Measurements from ENCODE around the gene OPN3. TPM values are rescaled to one million over a fixed set of nuclear protein-coding genes. Genes with fewer than 3 reads are reported as not detected.

Gene OPN3
- total and polyA plus RNA-seq, 9 of the 15 experiments (the other 6 are each of a cell fraction or from before 2014, with no cell fraction given), result 4.2 to 34.6 (median 17.0) TPM

DNA sequence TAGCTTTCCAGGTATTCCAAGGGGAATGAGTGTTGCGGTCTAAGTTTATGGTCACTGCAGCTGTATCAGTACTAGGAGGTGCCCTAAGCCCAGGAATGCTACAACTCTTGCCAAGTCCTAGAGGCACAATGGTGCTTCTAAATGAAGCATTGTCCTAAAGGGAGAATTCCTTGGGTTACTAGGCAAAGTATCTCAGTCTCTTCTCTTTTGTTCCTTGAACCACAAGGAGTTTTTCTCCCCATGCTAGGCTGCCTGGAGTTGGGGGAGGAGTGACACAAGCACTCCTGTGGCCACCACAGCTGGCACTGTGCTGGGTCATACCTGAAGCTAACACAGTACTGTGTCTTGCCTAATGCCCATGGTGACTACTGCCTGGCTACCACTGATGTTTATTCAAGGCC lies 57.2 kb downstream of the OPN3 start:
- H3K4me2 ChIP-seq (ENCODE audit: insufficient read depth, low read length), result no peak overlapping the region
- CTCF ChIA-PET (ENCODE audit: low intra/inter-chr PET ratio), result no interaction called here
- H3K9me3 ChIP-seq (replicated peaks; ENCODE audit: control insufficient read depth, insufficient read depth, low read depth, low read length), result no peaks in the 10 kb centered on the region
- in situ Hi-C loops (cut with MboI) (no loop called here), intact Hi-C loops (cut with micrococcal nuclease) (no loop called here)
- no peaks in the 10 kb centered on the region for H3K79me2 ChIP-seq (ENCODE audit: control insufficient read depth, insufficient read depth, low read length)
- no peaks in the 10 kb centered on the region for H3K27me3 ChIP-seq (ENCODE audit: control insufficient read depth in 2 of 2, insufficient read depth in 2 of 2, low read length in 2 of 2)
- H3K4me1 ChIP-seq (replicated peaks in 1 of 2; ENCODE audit: control insufficient read depth in 2 of 2, insufficient read depth in 2 of 2, low read length in 2 of 2), result no peaks in the 10 kb centered on the region
- no peaks in the 10 kb centered on the region for H3K36me3 ChIP-seq (ENCODE audit: control insufficient read depth, insufficient read depth, low read length)
- no peak for FAIRE-seq
- H3K4me3 ChIP-seq, result no peak overlapping the region
- H3K9ac ChIP-seq (ENCODE audit: insufficient read depth in 1 of 2, low read depth in 2 of 2, low read length in 2 of 2), result no peak overlapping the region
- H3K27ac ChIP-seq (ENCODE audit: extremely low read depth, low read depth, low read length), result no peak overlapping the region
- no peak overlapping the region for H2AFZ ChIP-seq (ENCODE audit: low read depth, low read length)
- BruUV-seq (replicated peaks), result no TSS peak
- WGBS (ENCODE audit: insufficient coverage, low coverage, missing lambda C conversion rate), result 59% methylated on average over 1 of the region's 1 CpG
- H4K20me1 ChIP-seq (replicated peaks; ENCODE audit: control insufficient read depth, insufficient read depth, low read length), result no peaks in the 10 kb centered on the region
- H3K9me1 ChIP-seq (ENCODE audit: control insufficient read depth, insufficient read depth, low read length), result no peaks in the 10 kb centered on the region
- ATAC-seq, result no peak
- DNase-seq (ENCODE audit: extremely low read depth in 1 of 4, low spot score in 3 of 4), result no peak
- POLR2A ChIA-PET, result interaction anchor here (0.7 to 1.1 kb wide), 2 partner anchors 28 to 316 kb away, joined by 3 to 4 read pairs; no protein-coding TSS in a partner anchor
- TF ChIP-seq BRD9 (IDR thresholded peaks at IDR 0.05; ENCODE audit: low read depth, partially characterized antibody) (no peak), MTA2 (IDR thresholded peaks at IDR 0.05; ENCODE audit: low read depth) (no peak), NFE2 (IDR thresholded peaks at IDR 0.05; ENCODE audit: low read depth) (no peak), MIER1 (IDR thresholded peaks at IDR 0.05; ENCODE audit: low read depth) (no peak), PHF20 (IDR thresholded peaks at IDR 0.05; ENCODE audit: partially characterized antibody) (no peak), ZNF384 (IDR thresholded peaks at IDR 0.05; ENCODE audit: low read depth, low read length) (no peak), C11orf30 (IDR thresholded peaks at IDR 0.05; ENCODE audit: low read depth) (no peak), TBP (optimal IDR thresholded peaks at IDR 0.05; ENCODE audit: low read depth, low read length) (no peak), MAFG (tag; conservative IDR thresholded peaks at IDR 0.05) (no peak), HDAC3 (IDR thresholded peaks at IDR 0.05; ENCODE audit: borderline replicate concordance, partially characterized antibody) (no peak)
- TF ChIP-seq, protein P1, sequence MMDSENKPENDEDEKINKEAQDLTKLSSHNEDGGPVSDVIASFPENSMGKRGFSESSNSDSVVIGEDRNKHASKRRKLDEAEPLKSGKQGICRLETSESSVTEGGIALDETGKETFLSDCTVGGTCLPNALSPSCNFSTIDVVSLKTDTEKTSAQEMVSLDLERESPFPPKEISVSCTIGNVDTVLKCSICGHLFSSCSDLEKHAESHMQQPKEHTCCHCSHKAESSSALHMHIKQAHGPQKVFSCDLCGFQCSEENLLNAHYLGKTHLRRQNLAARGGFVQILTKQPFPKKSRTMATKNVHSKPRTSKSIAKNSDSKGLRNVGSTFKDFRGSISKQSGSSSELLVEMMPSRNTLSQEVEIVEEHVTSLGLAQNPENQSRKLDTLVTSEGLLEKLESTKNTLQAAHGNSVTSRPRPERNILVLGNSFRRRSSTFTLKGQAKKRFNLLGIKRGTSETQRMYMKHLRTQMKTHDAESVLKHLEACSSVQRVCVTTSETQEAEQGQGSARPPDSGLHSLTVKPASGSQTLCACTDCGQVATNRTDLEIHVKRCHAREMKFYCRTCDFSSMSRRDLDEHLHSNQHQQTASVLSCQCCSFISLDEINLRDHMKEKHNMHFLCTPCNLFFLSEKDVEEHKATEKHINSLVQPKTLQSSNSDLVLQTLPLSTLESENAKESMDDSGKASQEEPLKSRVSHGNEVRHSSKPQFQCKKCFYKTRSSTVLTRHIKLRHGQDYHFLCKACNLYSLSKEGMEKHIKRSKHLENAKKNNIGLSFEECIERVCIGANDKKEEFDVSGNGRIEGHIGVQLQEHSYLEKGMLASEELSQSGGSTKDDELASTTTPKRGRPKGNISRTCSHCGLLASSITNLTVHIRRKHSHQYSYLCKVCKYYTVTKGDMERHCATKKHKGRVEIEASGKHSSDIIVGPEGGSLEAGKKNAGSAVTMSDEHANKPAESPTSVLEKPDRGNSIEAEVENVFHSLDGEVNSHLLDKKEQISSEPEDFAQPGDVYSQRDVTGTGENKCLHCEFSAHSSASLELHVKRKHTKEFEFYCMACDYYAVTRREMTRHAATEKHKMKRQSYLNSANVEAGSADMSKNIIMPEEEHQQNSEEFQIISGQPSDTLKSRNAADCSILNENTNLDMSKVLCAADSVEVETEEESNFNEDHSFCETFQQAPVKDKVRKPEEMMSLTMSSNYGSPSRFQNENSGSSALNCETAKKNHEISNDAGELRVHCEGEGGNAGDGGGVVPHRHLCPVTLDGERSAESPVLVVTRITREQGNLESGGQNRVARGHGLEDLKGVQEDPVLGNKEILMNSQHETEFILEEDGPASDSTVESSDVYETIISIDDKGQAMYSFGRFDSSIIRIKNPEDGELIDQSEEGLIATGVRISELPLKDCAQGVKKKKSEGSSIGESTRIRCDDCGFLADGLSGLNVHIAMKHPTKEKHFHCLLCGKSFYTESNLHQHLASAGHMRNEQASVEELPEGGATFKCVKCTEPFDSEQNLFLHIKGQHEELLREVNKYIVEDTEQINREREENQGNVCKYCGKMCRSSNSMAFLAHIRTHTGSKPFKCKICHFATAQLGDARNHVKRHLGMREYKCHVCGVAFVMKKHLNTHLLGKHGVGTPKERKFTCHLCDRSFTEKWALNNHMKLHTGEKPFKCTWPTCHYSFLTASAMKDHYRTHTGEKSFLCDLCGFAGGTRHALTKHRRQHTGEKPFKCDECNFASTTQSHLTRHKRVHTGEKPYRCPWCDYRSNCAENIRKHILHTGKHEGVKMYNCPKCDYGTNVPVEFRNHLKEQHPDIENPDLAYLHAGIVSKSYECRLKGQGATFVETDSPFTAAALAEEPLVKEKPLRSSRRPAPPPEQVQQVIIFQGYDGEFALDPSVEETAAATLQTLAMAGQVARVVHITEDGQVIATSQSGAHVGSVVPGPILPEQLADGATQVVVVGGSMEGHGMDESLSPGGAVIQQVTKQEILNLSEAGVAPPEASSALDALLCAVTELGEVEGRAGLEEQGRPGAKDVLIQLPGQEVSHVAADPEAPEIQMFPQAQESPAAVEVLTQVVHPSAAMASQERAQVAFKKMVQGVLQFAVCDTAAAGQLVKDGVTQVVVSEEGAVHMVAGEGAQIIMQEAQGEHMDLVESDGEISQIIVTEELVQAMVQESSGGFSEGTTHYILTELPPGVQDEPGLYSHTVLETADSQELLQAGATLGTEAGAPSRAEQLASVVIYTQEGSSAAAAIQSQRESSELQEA (IDR thresholded peaks at IDR 0.05; ENCODE audit: low read depth), result no peak
- TF ChIP-seq, protein P2, sequence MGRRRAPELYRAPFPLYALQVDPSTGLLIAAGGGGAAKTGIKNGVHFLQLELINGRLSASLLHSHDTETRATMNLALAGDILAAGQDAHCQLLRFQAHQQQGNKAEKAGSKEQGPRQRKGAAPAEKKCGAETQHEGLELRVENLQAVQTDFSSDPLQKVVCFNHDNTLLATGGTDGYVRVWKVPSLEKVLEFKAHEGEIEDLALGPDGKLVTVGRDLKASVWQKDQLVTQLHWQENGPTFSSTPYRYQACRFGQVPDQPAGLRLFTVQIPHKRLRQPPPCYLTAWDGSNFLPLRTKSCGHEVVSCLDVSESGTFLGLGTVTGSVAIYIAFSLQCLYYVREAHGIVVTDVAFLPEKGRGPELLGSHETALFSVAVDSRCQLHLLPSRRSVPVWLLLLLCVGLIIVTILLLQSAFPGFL (CRISPR knock-in tag; IDR thresholded peaks at IDR 0.05), result no peak
